SKM-1 (cell line): ENCODE results near the gene RAD54L.
"Not testable (repeated sequence)": the region's sequence is repeated elsewhere in the genome, so short reads cannot be mapped to it uniquely, and the experiment has no call there.

Experiments
- DNase-seq: peaks from one replicate; lab custom pipeline; 2025; ENCODE audit not compliant: unreplicated experiment; lab: John Stamatoyannopoulos, UW

Gene RAD54L

GRCh38 chr1:46319301-46319700 is 71.7 kb downstream of the RAD54L start:
- DNase-seq: not testable (repeated sequence)

GRCh38 chr1:46319960-46320914 is 72.7 kb downstream of the RAD54L start:
- not testable (repeated sequence) for DNase-seq

GRCh38 chr1:46322191-46322590 is 74.6 kb downstream of the RAD54L start:
- DNase-seq: not testable (repeated sequence)

- DNase-seq: not testable (repeated sequence)
These were observed 77.9 kb downstream of the RAD54L start for GRCh38 chr1:46325285-46326076.
